Astrocyte of the cerebellum (primary cell): ENCODE data around the gene HENMT1.

Experiments used
- DNase-seq: peaks from one replicate; pipeline ENCODE4 v3.0.0-alpha.2; 2011; ENCODE audit warnings: low read depth
- H3K4me3 ChIP-seq: 2 replicates; pipeline ENCODE4 v1.5.1; 2011; ENCODE audit warnings: mild to moderate bottlenecking, low read depth, low read length, moderate library complexity
- in situ Hi-C: cut with HindIII; loops from 2 replicates; pipeline ENCODE4 v1.10.0; 2017; ENCODE audit warnings: low sequenced_read_pairs
- TF ChIP-seq, protein P1 (sequence below): IDR thresholded peaks from 2 replicates; pipeline ENCODE4 v1.5.1; 2012; ENCODE audit warnings: low read length, low read depth, moderate library complexity, mild to moderate bottlenecking; ENCODE audit errors: missing control alignments

HENMT1 gene

DNA sequence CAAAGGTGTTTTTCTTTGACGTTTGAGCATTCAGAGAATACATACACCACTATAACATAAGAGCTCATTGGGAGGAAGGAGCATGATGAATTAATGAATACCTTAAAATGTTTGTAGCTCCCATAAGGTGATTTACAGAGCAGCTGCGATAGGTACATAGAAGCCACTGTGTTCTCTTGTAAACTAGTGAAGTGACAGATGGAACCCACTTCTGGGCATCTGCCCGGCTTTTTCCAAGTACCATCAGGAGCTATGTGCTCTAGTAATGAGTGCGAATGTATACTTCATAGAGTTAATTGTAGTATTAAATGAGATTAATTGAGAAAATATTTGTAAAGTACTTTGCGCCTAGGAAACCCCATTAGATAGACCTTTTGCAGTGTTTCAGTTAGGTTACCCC is 48.4 kb downstream of the HENMT1 start:
- no peak for DNase-seq
- TF ChIP-seq, protein P1, sequence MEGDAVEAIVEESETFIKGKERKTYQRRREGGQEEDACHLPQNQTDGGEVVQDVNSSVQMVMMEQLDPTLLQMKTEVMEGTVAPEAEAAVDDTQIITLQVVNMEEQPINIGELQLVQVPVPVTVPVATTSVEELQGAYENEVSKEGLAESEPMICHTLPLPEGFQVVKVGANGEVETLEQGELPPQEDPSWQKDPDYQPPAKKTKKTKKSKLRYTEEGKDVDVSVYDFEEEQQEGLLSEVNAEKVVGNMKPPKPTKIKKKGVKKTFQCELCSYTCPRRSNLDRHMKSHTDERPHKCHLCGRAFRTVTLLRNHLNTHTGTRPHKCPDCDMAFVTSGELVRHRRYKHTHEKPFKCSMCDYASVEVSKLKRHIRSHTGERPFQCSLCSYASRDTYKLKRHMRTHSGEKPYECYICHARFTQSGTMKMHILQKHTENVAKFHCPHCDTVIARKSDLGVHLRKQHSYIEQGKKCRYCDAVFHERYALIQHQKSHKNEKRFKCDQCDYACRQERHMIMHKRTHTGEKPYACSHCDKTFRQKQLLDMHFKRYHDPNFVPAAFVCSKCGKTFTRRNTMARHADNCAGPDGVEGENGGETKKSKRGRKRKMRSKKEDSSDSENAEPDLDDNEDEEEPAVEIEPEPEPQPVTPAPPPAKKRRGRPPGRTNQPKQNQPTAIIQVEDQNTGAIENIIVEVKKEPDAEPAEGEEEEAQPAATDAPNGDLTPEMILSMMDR = no peak
- no peak overlapping the region for H3K4me3 ChIP-seq
- in situ Hi-C loops = no loop called here

DNA sequence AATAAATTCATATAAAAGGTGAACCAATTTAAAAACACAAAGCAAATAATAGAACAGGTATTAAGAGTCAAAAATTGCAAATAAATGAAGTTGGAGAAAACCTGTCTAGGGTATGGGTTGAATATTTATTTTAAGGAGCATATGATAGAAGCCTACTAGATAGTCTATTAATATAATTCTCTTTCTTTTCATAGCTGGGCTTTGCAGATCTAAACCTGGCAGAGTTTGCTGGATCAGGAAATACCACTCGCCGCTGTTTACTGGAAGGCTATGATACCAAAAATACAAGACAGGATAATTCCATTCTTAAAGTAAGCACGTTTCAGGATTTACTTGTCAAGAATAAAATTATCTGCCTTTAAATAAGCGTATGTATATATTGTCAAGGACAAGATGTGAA is 48.9 kb downstream of the HENMT1 start:
- TF ChIP-seq, protein P1 = no peak
- no peak for DNase-seq
- no peak overlapping the region for H3K4me3 ChIP-seq
- in situ Hi-C loops = no loop called here

DNA sequence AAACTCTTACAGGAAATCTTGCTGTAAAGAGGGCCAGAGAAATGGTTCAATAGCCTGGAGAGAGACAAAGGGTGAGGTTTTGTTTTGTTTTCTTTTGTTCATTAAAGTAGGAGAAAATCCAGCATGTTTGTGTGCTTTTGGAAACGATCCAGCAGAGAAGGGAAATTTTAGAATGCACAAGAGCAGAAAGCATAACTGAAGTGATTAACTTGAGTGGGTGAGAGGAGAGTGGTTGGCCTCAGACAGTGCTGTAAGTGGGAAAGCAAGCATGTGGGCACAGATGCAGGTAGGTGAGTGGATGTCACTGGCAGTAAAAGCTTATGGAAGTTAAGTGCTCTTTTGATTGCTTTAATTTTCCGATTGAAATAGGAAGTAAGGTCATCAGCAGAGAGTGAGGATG is 50.8 kb downstream of the HENMT1 start:
- no peak overlapping the region for H3K4me3 ChIP-seq
- in situ Hi-C loops = no loop called here
- no peak for DNase-seq
- TF ChIP-seq, protein P1 = no peak

DNA sequence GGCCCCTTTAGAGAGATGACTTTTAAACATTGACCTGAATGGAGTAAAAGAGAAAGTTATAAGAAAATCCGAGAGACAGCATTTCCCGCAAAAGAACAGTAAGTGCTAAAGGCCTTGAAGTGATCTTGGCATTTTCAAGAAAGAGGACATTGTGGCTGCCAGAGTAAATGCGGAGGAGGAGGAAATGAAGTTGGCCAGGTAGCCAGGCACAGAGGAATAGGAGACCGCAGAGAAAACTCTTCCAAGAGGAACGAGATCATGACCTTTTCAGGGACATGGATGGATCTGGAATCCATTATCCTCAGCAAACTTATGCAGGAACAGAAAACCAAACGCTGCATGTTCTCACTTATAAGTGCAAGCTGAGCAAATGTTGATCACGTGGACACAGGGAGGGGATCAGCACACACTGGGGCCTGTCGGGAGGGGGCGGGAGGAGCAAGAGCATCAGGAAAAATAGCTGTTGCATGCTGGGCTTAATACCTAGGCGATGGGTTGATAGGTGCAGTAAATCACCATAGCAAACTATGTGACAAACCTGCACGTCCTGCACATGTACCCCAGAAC is 51.3 kb downstream of the HENMT1 start:
- no peak for DNase-seq
- H3K4me3 ChIP-seq = no peak overlapping the region
- in situ Hi-C loops = no loop called here
- TF ChIP-seq, protein P1 = no peak

DNA sequence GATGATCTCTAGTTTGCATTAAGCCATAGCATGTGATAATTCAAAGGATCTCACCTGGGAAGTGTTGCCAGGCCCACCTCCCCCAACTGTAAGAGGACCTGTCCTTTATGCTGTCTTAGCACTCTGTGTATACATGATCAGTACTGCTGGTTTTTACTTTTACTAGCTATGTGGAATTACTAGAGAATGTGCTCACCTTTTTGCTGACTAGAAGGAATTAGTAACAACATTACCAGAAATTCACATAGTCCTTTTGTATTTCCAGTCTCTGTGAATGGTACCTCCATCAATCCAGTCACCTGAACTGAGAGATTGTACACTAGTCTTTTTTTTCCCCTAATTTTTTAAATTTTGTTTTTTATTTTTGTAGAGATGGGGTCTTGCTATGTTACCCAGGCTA is 54.4 kb downstream of the HENMT1 start:
- no peak overlapping the region for H3K4me3 ChIP-seq
- DNase-seq = no peak
- in situ Hi-C loops = no loop called here
- TF ChIP-seq, protein P1 = no peak

DNA sequence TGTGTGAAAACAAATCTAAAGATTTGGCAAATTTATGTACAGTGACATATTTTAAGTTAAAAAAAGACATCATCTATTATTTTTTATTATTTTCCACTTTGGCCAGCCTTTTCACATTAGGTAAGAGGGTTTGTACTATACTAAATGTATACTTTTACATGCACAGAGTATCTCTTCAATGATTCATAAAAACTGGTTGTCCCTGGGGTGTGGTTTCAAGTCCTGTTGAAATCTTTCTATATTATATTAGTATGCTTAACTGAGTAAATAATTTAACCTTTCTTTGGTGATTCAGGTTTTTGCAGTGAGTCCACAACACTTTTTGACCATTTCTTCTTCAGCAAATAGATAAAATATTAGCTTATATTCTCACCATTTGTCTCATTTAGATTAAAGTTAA is 55.3 kb downstream of the HENMT1 start:
- H3K4me3 ChIP-seq = no peak overlapping the region
- in situ Hi-C loops = no loop called here
- DNase-seq = no peak
- TF ChIP-seq, protein P1 = no peak
